NCI-H526 treated with DMSO at 0.1 percent for 48 hours (cell line): ENCODE results near the gene TES.
"Not testable (repeated sequence)": the region's sequence is repeated elsewhere in the genome, so short reads cannot be mapped to it uniquely, and the experiment has no call there.

Source experiments
- DNase-seq: peaks from one replicate; lab custom pipeline; 2025; lab: John Stamatoyannopoulos, UW

The TES gene

DNA sequence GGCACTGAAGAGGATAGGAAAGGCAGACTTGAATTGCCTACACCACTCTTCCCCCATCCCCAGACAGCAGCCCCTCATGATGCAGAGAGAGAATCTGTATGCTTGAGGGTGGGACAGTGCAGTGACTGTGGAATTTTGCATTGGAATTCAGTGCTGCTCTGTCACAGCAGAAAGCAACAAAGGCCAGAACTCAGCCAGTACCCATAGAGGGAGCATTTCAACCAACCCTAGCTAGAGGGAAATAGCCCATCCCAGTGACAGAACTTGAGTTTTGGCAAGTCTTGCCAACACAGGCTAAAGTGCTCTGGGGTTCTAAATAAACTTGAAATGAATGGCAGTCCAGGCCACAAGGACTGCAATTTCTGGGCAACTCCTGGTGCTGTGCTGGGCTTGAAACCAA lies 80.4 kb downstream of the TES start:
- DNase-seq, result no peak

- no peak for DNase-seq
These were observed 81.6 kb downstream of the TES start for GRCh38 chr7:116291937-116292336.

DNA sequence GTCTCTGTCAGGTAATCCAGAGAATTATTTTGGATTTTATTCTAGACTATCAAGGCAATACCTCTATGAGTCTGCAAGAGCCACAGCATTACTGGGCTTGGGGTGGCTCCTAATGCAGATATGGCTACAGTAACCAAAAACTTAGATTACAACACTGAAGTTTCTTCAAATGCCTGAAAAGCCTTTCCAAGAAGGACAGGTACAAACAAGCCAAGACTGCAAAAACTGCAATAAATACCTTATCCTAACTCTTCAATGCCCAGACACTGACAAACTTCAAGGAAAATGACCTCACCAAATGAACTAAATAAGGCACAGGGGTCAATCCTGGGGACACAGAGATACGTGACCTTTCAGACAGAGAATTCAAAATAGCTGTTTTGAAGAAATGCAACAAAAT lies 82.0 kb downstream of the TES start:
- no peak for DNase-seq

GRCh38 chr7:116293139-116293538 lies 82.8 kb downstream of the TES start:
- no peak for DNase-seq

DNA sequence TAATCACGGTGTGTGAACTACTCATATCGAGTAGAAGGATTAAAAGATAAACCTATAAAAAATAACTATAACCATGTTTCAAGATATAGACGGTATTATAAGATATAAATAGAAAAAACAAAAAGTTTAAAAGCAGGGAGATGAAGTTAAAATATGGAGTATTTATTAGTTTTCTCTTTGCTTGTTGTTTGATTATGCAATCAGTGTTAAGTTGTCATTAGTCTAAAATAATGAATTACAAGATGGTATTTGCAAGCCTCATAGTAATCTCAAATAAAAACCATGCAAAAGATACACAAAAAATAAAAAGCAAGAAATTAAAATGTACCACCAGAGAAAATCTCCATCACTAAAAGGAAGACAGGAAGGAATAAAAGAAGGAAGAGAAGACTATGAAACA lies 83.3 kb downstream of the TES start:
- no peak for DNase-seq

GRCh38 chr7:116295903-116296302 lies 85.6 kb downstream of the TES start:
- DNase-seq, result not testable (repeated sequence)

- DNase-seq, result no peak
These were observed 87.7 kb downstream of the TES start for GRCh38 chr7:116298055-116298454.

DNA sequence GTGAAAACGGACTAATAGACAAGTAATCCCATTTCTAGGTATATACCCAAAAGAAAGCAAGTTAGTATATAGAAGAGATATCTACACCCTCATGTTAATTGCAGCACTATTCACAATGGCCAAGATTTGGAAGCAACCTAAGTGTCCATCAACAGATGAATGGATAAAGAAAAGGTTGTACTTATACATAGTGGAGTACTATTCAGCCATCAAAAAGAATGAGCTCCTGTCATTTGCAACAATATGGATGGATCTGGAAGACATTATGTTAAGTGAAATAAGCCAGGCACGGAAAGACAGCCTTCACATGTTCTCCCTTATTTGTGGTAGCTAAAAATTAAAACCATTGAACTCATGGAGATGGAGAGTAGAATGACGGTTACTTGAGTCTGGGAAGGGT lies 88.2 kb downstream of the TES start:
- no peak for DNase-seq

DNA sequence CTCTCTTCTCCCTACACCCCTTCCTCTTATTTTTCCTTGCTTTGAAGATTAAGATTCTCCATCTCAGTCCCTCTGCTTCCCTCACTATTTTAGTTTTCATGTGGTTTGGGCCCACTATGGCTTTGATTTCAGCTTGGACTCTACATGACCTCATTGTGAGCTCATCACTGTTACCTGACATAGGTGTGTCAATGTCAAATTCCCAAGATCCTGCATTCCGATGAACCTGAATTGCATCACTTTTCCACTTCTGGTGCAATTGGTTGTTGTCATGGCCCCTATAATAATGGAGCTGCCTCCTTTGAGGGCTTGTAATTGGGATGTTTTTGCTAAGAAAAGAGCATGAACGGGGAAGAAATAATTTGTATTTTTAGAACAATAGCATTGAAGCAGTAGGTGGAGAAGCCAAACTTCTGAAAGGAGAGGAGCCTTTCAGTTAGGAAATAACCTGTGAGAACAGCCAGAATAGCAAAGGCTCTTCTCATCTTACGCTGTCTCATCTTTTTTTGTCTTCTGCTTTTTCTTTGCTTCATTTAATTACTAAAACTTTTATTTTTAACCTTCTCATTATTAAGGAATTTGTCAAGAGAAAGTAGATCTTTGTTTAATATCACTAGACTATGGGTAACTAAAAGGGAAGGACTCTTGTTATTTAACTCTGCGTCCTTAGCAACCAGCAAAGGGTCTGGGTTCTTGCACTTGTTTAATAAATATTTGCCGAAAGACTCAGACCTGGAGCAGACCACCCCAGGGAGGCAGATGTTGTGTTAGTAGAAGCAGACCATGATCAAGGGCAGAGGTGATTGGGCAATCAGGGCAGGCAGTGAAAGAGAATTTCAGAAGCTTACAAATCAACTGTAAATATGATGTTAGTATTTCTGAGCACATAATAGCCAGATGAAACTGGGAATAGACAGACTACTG lies 95.4 kb downstream of the TES start:
- no peak for DNase-seq

GRCh38 chr7:116306409-116307048 lies 96.2 kb downstream of the TES start:
- no peak for DNase-seq

DNA sequence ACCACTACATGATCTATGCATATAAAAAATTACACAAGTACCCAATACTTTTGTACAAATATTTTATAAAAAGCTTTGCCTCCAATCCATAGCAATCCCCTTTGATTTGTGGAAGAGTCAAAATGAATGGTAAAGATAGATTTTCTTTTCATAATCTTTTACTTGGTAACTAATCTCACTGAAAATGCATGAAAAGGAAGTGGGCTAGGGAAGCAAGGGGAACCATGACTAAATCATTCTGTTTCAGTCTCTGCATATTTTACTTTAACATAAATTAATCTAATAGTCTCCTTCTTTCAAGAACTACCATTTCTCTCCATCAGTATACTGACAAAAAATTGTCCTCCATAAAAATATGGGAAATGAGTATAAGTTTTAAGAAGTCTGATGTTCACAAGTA lies 96.9 kb downstream of the TES start:
- DNase-seq, result no peak
